Measurements from ENCODE around the gene SLC39A1. TPM values are rescaled to one million over a fixed set of nuclear protein-coding genes. Genes with fewer than 3 reads are reported as not detected.

The SLC39A1 gene
- total RNA-seq, 2 experiments from 2014 or later, result 41.6 to 44.2 TPM

- Histone ChIP-seq H3K9me3 (ENCODE audit: low read length) (no peaks in the 10 kb centered on the region), H4K20me1 (ENCODE audit: insufficient read depth, low read length) (peaks cover 25% of the 10 kb centered on the region; the same call in 1 of the 2 replicates), H3K27ac (ENCODE audit: low read depth, low read length, poor library complexity, severe bottlenecking) (peak overlapping the region; percentile 90), H2AFZ (ENCODE audit: low read length) (no peak overlapping the region), H3K4me1 (ENCODE audit: insufficient read depth, low read length, poor library complexity, severe bottlenecking) (peaks cover 28% of the 10 kb centered on the region), H3K9me2 (ENCODE audit: insufficient read depth, low read length) (no peaks in the 10 kb centered on the region), H3K4me3 (ENCODE audit: low read depth, low read length, poor library complexity, severe bottlenecking) (peak overlapping the region; percentile 97), H3K36me3 (ENCODE audit: insufficient read depth, low read length) (peaks cover 37% of the 10 kb centered on the region), H3K79me2 (ENCODE audit: insufficient read depth, low read depth, low read length) (peaks cover 60% of the 10 kb centered on the region), H3K4me2 (ENCODE audit: low read length) (peak overlapping the region; percentile 95)
- DNase-seq (ENCODE audit: low spot score), result no peak
- intact Hi-C loops (cut with micrococcal nuclease; ENCODE audit: unreplicated experiment), result loop anchor here (2.0 to 5.0 kb wide), 3 partner anchors 66 to 116 kb away; partner anchors contain the start of gene RAB13
- BruUV-seq (replicated peaks), result no TSS peak
- ChIA-PET POLR2A (interaction anchor here (0.6 to 4.1 kb wide), 12 partner anchors 9 to 168 kb away, joined by 3 to 32 read pairs (median 4); partner anchors contain the start of genes CREB3L4, DENND4B, JTB and SLC39A1), CTCF (ENCODE audit: unreplicated experiment) (interaction anchor here (0.9 kb wide), 1 partner anchor 66 kb away, joined by 5 read pairs; no protein-coding TSS in a partner anchor)
- no peak for TF ChIP-seq EZH2phosphoT487 (IDR thresholded peaks at IDR 0.05; ENCODE audit: borderline replicate concordance, low read depth, low read length)
- TF ChIP-seq, protein P1, sequence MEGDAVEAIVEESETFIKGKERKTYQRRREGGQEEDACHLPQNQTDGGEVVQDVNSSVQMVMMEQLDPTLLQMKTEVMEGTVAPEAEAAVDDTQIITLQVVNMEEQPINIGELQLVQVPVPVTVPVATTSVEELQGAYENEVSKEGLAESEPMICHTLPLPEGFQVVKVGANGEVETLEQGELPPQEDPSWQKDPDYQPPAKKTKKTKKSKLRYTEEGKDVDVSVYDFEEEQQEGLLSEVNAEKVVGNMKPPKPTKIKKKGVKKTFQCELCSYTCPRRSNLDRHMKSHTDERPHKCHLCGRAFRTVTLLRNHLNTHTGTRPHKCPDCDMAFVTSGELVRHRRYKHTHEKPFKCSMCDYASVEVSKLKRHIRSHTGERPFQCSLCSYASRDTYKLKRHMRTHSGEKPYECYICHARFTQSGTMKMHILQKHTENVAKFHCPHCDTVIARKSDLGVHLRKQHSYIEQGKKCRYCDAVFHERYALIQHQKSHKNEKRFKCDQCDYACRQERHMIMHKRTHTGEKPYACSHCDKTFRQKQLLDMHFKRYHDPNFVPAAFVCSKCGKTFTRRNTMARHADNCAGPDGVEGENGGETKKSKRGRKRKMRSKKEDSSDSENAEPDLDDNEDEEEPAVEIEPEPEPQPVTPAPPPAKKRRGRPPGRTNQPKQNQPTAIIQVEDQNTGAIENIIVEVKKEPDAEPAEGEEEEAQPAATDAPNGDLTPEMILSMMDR (conservative IDR thresholded peaks at IDR 0.05; ENCODE audit: low read length), result no peak
Measured at GRCh38 chr1:153921080-153921802, 42.1 kb downstream of the SLC39A1 start.

GRCh38 chr1:153919876-153920852 is 43.2 kb downstream of the SLC39A1 start:
- peak overlapping the region; percentile 95 for H3K4me2 ChIP-seq (ENCODE audit: low read length)
- no TSS peak for BruUV-seq (replicated peaks)
- ChIA-PET CTCF (ENCODE audit: unreplicated experiment) (no interaction called here), POLR2A (interaction anchor here (0.5 to 2.7 kb wide), 6 partner anchors 10 to 92 kb away, joined by 4 to 13 read pairs (median 6); partner anchors contain the start of genes CREB3L4 and SLC39A1)
- H3K9me2 ChIP-seq (ENCODE audit: insufficient read depth, low read length), result no peaks in the 10 kb centered on the region
- peaks cover 47% of the 10 kb centered on the region for H3K36me3 ChIP-seq (ENCODE audit: insufficient read depth, low read length)
- H3K27ac ChIP-seq (ENCODE audit: low read depth, low read length, poor library complexity, severe bottlenecking), result peak overlapping the region; percentile 90
- peaks cover 25% of the 10 kb centered on the region; the same call in 1 of the 2 replicates for H4K20me1 ChIP-seq (ENCODE audit: insufficient read depth, low read length)
- H3K4me3 ChIP-seq (ENCODE audit: low read depth, low read length, poor library complexity, severe bottlenecking), result peak overlapping the region; percentile 97
- no peak overlapping the region for H2AFZ ChIP-seq (ENCODE audit: low read length)
- intact Hi-C loops (cut with micrococcal nuclease; ENCODE audit: unreplicated experiment), result loop anchor here (1.0 to 5.0 kb wide), 4 partner anchors 67 to 115 kb away; partner anchors contain the start of gene RAB13
- H3K4me1 ChIP-seq (ENCODE audit: insufficient read depth, low read length, poor library complexity, severe bottlenecking), result peaks cover 28% of the 10 kb centered on the region
- no peak for TF ChIP-seq EZH2phosphoT487 (IDR thresholded peaks at IDR 0.05; ENCODE audit: borderline replicate concordance, low read depth, low read length)
- TF ChIP-seq, protein P1 (conservative IDR thresholded peaks at IDR 0.05; ENCODE audit: low read length), result peak; percentile 67
- peak; percentile 58 for DNase-seq (ENCODE audit: low spot score)
- H3K9me3 ChIP-seq (ENCODE audit: low read length), result no peaks in the 10 kb centered on the region
- H3K79me2 ChIP-seq (ENCODE audit: insufficient read depth, low read depth, low read length), result peaks cover 71% of the 10 kb centered on the region
